SK-N-SH (cell line): ENCODE data around the gene ARL1. TPM values are rescaled to one million over a fixed set of nuclear protein-coding genes. Genes with fewer than 3 reads are reported as not detected.

Source experiments
- CTCF ChIA-PET: fragments of 300-600, 350-600 bp; formaldehyde crosslinking; extraction: SDS; loops from one replicate; lab custom pipeline; 2021; lab: Yijun Ruan, JAX
- POLR2A ChIA-PET: fragments of 350-600 bp; sonication (Branson Sonifier 250); formaldehyde crosslinking; extraction: SDS; loops from one replicate; lab custom pipeline; 2020; ENCODE audit warnings: antibody characterized with exemption, inconsistent platforms; lab: Yijun Ruan, JAX
- DNase-seq: peaks from one replicate; pipeline ENCODE4 v3.0.0; 2012
- H2AFZ ChIP-seq: fragments of 200-600 bp; sonication (generic); 2 replicates; pipeline ENCODE4 v1.8.1; 2016; ENCODE audit warnings: antibody characterized with exemption, mild to moderate bottlenecking, low read depth
- H3F3A ChIP-seq: fragments of 200-600 bp; sonication (generic); replicated peaks from 2 replicates; pipeline ENCODE3; 2016; ENCODE audit warnings: antibody characterized with exemption, mild to moderate bottlenecking; ENCODE audit not compliant: insufficient read depth
- H3K27ac ChIP-seq, 2 experiments: fragments of 200-500 bp in 1 of 2; fragments of 200-600 bp in 1 of 2; sonication (Bioruptor generic) in 1 of 2; sonication (generic), shearing (Covaris generic) in 1 of 2; 2 replicates each; pipeline versions ENCODE4 v1.5.1 to v1.6.1; 2014 to 2016; ENCODE audit warnings: low read depth in 2 of 2, inconsistent platforms in 1 of 2, low read length in 1 of 2, mild to moderate bottlenecking in 1 of 2, mixed read lengths in 1 of 2
- H3K27me3 ChIP-seq: fragments of 200-600 bp; sonication (generic), shearing (Covaris generic); 2 replicates; pipeline ENCODE4 v1.6.1; 2016; ENCODE audit warnings: mixed run types; ENCODE audit not compliant: insufficient read depth
- H3K36me3 ChIP-seq, 2 experiments: fragments of 200-500 bp in 1 of 2; fragments of 200-600 bp in 1 of 2; sonication (Bioruptor generic) in 1 of 2; sonication (generic) in 1 of 2; replicated peaks in 1 of 2; 2 replicates each; pipeline versions ENCODE3 to v1.5.1; 2014 to 2016; ENCODE audit warnings: low read length in 1 of 2, mild to moderate bottlenecking in 1 of 2; ENCODE audit not compliant: insufficient read depth in 2 of 2, control insufficient read depth in 1 of 2
- H3K4me1 ChIP-seq, 2 experiments: fragments of 200-500 bp in 1 of 2; fragments of 200-600 bp in 1 of 2; sonication (Bioruptor generic) in 1 of 2; sonication (generic), shearing (Covaris generic) in 1 of 2; 2 replicates each; pipeline versions ENCODE4 v1.5.1 to v1.6.1; 2014 to 2016; ENCODE audit warnings: low read depth in 1 of 2, low read length in 1 of 2, mixed run types in 1 of 2; ENCODE audit not compliant: insufficient read depth in 2 of 2, control insufficient read depth in 1 of 2
- H3K4me2 ChIP-seq: fragments of 200-600 bp; sonication (generic), shearing (Covaris generic); 2 replicates; pipeline ENCODE4 v1.6.1; 2017; ENCODE audit warnings: mixed run types
- H3K4me3 ChIP-seq, 2 experiments: fragments of 200-500 bp in 1 of 2; fragments of 200-600 bp in 1 of 2; sonication (Bioruptor generic) in 1 of 2; sonication (generic), shearing (Covaris generic) in 1 of 2; 2 replicates each; pipeline versions ENCODE4 v1.5.1 to v1.8.1; 2014 to 2016; ENCODE audit warnings: low read depth in 2 of 2, inconsistent platforms in 1 of 2, low read length in 1 of 2, mild to moderate bottlenecking in 1 of 2, mixed read lengths in 1 of 2, moderate library complexity in 1 of 2
- H3K79me2 ChIP-seq: fragments of 200-600 bp; sonication (generic); 2 replicates; pipeline ENCODE4 v1.8.1; 2017; ENCODE audit warnings: mild to moderate bottlenecking; ENCODE audit not compliant: insufficient read depth
- H3K9ac ChIP-seq: fragments of 200-600 bp; sonication (generic); 2 replicates; pipeline ENCODE4 v1.6.1; 2017; ENCODE audit warnings: mixed run types
- H3K9me2 ChIP-seq: fragments of 200-600 bp; sonication (generic); 2 replicates; pipeline ENCODE4 v1.6.1; 2017; ENCODE audit warnings: mixed run types
- H3K9me3 ChIP-seq: fragments of 200-600 bp; sonication (generic); 2 replicates; pipeline ENCODE4 v1.6.1; 2017; ENCODE audit warnings: mixed run types, mild to moderate bottlenecking, moderate library complexity
- H4K20me1 ChIP-seq: fragments of 200-600 bp; sonication (generic); 2 replicates; pipeline ENCODE4 v1.6.1; 2017; ENCODE audit warnings: mild to moderate bottlenecking, mixed run types; ENCODE audit not compliant: insufficient read depth
- EP300 ChIP-seq, 2 experiments: IDR thresholded peaks; 2 replicates each; pipeline versions ENCODE4 v1.4.0 to v1.6.1; 2012; ENCODE audit warnings: borderline replicate concordance in 1 of 2, low read depth in 1 of 2, low read length in 1 of 2
- EZH2phosphoT487 ChIP-seq: fragments of 200-600 bp; sonication (generic); IDR thresholded peaks from 2 replicates; pipeline ENCODE4 v1.6.1; 2017; ENCODE audit warnings: low read depth, mixed run types, mild to moderate bottlenecking, antibody characterized with exemption, moderate library complexity, borderline replicate concordance
- GABPA ChIP-seq: IDR thresholded peaks from 2 replicates; pipeline ENCODE4 v1.4.0; 2012; ENCODE audit warnings: low read depth, mild to moderate bottlenecking
- IRF3 ChIP-seq: fragments of 150-350 bp; IDR thresholded peaks from 2 replicates; pipeline ENCODE4 v1.6.1; 2016; ENCODE audit warnings: mild to moderate bottlenecking, low read depth, low read length
- JUND ChIP-seq: IDR thresholded peaks from 2 replicates; pipeline ENCODE4 v1.4.0; 2012
- MXI1 ChIP-seq: IDR thresholded peaks from 2 replicates; pipeline ENCODE4 v1.6.1; 2012; ENCODE audit warnings: mild to moderate bottlenecking, low read depth, low read length, improper control_type of control experiment
- NFIC ChIP-seq: IDR thresholded peaks from 2 replicates; pipeline ENCODE4 v1.4.0; 2012; ENCODE audit warnings: borderline replicate concordance
- PBX3 ChIP-seq: IDR thresholded peaks from 2 replicates; pipeline ENCODE4; 2012
- POLR2AphosphoS5 ChIP-seq: IDR thresholded peaks from 2 replicates; pipeline ENCODE4 v1.6.1; 2012; ENCODE audit warnings: low read depth, low read length
- REST ChIP-seq: IDR thresholded peaks from 2 replicates; pipeline ENCODE4 v1.6.1; 2012; ENCODE audit warnings: mild to moderate bottlenecking, low read depth, low read length, moderate library complexity
- RFX5 ChIP-seq: IDR thresholded peaks from 2 replicates; pipeline ENCODE4 v1.6.1; 2012; ENCODE audit warnings: mild to moderate bottlenecking, improper control_type of control experiment, low read length
- RXRA ChIP-seq: IDR thresholded peaks from 2 replicates; pipeline ENCODE4 v1.4.0; 2012; ENCODE audit warnings: low read depth, mild to moderate bottlenecking, borderline replicate concordance
- TEAD4 ChIP-seq: IDR thresholded peaks from 2 replicates; pipeline ENCODE4 v1.4.0; 2012; ENCODE audit warnings: mild to moderate bottlenecking, borderline replicate concordance; ENCODE audit not compliant: insufficient read depth
- USF1 ChIP-seq: IDR thresholded peaks from 2 replicates; pipeline ENCODE4 v1.4.0; 2012; ENCODE audit warnings: low read depth, borderline replicate concordance
- ZBTB33 ChIP-seq: IDR thresholded peaks from 2 replicates; pipeline ENCODE4 v1.4.0; 2012; ENCODE audit warnings: low read depth, borderline replicate concordance
- WGBS: methylation state at CpG from one replicate; pipeline ENCODE4 v1.1.6; 2017; ENCODE audit warnings: low lambda C conversion rate; 5-methylcytosine and 5-hydroxymethylcytosine counted together
- polyA plus RNA-seq, 3 experiments: library from polyadenylated mRNA; depleted of rRNA; stranded (reverse); fragments of >200 nt; gene quantifications; 2 replicates each; pipeline ENCODE4 v1.2.3, GENCODE V29; 2012

The ARL1 gene
- polyA plus RNA-seq, 1 of the 3 experiments (the other 2 are of a cell fraction): 50.2 TPM

- no peaks in the 10 kb centered on the region for H3K9me2 ChIP-seq
- TF ChIP-seq NFIC: no peak
- TF ChIP-seq IRF3: no peak
- no peak for TF ChIP-seq ZBTB33
- no peak for TF ChIP-seq USF1
- no peak for TF ChIP-seq PBX3
- no peak for TF ChIP-seq EZH2phosphoT487
- no peak for TF ChIP-seq JUND
- no peak for TF ChIP-seq EP300 (IDR thresholded peaks at IDR 0.05; ENCODE audit: borderline replicate concordance in 1 of 2, low read depth in 1 of 2, low read length in 1 of 2)
- TF ChIP-seq GABPA: no peak
- no peak for TF ChIP-seq RFX5
- TF ChIP-seq RXRA: no peak
- no peak for TF ChIP-seq POLR2AphosphoS5
- no peak for TF ChIP-seq REST
- no peak for TF ChIP-seq TEAD4
- no peak for TF ChIP-seq MXI1
- no peaks in the 10 kb centered on the region for H3K9me3 ChIP-seq
- no peaks in the 10 kb centered on the region for H3K27me3 ChIP-seq
- H3K9ac ChIP-seq: no peak overlapping the region
- no peak overlapping the region for H3K4me3 ChIP-seq
- no peak overlapping the region for H3K27ac ChIP-seq
- CTCF ChIA-PET: no interaction called here
- H3K4me2 ChIP-seq: no peak overlapping the region
- DNase-seq: no peak
- 83% methylated on average over 5 of the region's 5 CpGs for WGBS
- peaks cover 25 to 40% of the 10 kb centered on the region in 2 experiments for H3K36me3 ChIP-seq
- H3F3A ChIP-seq: no peaks in the 10 kb centered on the region
- POLR2A ChIA-PET: no interaction called here
- H3K4me1 ChIP-seq: no peaks in the 10 kb centered on the region
- H3K79me2 ChIP-seq: no peaks in the 10 kb centered on the region
- H2AFZ ChIP-seq: no peak overlapping the region
- H4K20me1 ChIP-seq: no peaks in the 10 kb centered on the region
Observed at GRCh38 chr12:101356794-101357193, 50.8 kb downstream of the ARL1 start.
